SK-N-SH treated with all-trans-retinoic acid at 6 μM for 48 hours (cell line): Measurements from ENCODE around the gene PRR5L.

ENCODE experiments used
- ARNTL ChIP-seq: fragments of 450-650 bp; formaldehyde crosslinking; IDR thresholded peaks from 2 replicates; pipeline ENCODE4 v1.5.0; 2020; ENCODE audit warnings: low read depth, mild to moderate bottlenecking, moderate library complexity, borderline replicate concordance
- BACH2 ChIP-seq: fragments of 250-450 bp; sonication (Bioruptor Pico); IDR thresholded peaks from 2 replicates; pipeline ENCODE4 v1.9.0; 2021; ENCODE audit warnings: mild to moderate bottlenecking, borderline replicate concordance
- GLIS3 ChIP-seq: fragments of 250-450 bp; sonication (Bioruptor Pico); IDR thresholded peaks from 2 replicates; pipeline ENCODE4 v1.5.0; 2020; ENCODE audit warnings: mild to moderate bottlenecking, moderate library complexity
- OSR1 ChIP-seq: fragments of 250-450 bp; sonication (Bioruptor Pico); IDR thresholded peaks from 2 replicates; pipeline ENCODE4 v1.8.0; 2022; ENCODE audit warnings: moderate library complexity, mild to moderate bottlenecking, inconsistent platforms
- RARB ChIP-seq: fragments of 250-450 bp; sonication (Bioruptor Pico); IDR thresholded peaks from 2 replicates; pipeline ENCODE4 v1.8.0; 2021; ENCODE audit warnings: mild to moderate bottlenecking, moderate library complexity
- TCF4 ChIP-seq: fragments of 250-450 bp; sonication (Bioruptor Pico); IDR thresholded peaks from 2 replicates; pipeline ENCODE4 v1.8.0; 2021; ENCODE audit warnings: mild to moderate bottlenecking, moderate library complexity, borderline replicate concordance
- TOX ChIP-seq: fragments of 250-450 bp; sonication (Bioruptor Pico); IDR thresholded peaks from 2 replicates; pipeline ENCODE4 v1.8.0; 2021; ENCODE audit warnings: mild to moderate bottlenecking, moderate library complexity, borderline replicate concordance
- ZFP3 ChIP-seq: fragments of 250-450 bp; sonication (Bioruptor Pico); IDR thresholded peaks from 2 replicates; pipeline ENCODE4 v1.5.0; 2020; ENCODE audit warnings: mild to moderate bottlenecking, moderate library complexity
- ZFP30 ChIP-seq: fragments of 450-650 bp; formaldehyde crosslinking; IDR thresholded peaks from 2 replicates; pipeline ENCODE4 v1.5.0; 2022; ENCODE audit warnings: mild to moderate bottlenecking, moderate library complexity
- TF ChIP-seq, protein P1 (sequence below): fragments of 250-450 bp; sonication (Bioruptor Pico); IDR thresholded peaks from 2 replicates; pipeline ENCODE4 v1.8.0; 2020; ENCODE audit warnings: mild to moderate bottlenecking, moderate library complexity, borderline replicate concordance
- TF ChIP-seq, protein P2 (sequence below): fragments of 250-450 bp; sonication (Bioruptor Pico); IDR thresholded peaks from 2 replicates; pipeline ENCODE4 v1.5.1; 2021; ENCODE audit warnings: mild to moderate bottlenecking, moderate library complexity

DNA sequence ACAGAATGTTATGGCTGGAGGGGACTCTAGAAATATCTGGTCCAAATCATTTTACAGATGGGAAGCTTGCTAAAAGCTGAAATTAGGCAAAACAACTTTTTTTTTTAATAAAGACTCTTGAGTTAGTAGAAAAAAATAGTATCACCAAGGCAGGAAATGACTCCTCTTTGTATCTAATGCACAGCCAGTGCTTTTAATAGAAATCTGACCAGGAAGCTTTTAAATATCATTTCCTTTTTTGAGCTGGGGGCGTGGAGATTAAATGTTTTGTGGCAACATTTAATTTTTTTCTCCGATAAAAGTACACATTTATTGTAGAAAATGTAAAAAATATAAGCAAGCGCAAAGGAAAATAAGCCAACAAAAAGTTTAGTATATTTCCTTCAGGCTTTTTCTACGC, 191.5 kb downstream of the PRR5L start:
- TF ChIP-seq OSR1 (CRISPR knock-in tag), result no peak
- TF ChIP-seq, protein P1, sequence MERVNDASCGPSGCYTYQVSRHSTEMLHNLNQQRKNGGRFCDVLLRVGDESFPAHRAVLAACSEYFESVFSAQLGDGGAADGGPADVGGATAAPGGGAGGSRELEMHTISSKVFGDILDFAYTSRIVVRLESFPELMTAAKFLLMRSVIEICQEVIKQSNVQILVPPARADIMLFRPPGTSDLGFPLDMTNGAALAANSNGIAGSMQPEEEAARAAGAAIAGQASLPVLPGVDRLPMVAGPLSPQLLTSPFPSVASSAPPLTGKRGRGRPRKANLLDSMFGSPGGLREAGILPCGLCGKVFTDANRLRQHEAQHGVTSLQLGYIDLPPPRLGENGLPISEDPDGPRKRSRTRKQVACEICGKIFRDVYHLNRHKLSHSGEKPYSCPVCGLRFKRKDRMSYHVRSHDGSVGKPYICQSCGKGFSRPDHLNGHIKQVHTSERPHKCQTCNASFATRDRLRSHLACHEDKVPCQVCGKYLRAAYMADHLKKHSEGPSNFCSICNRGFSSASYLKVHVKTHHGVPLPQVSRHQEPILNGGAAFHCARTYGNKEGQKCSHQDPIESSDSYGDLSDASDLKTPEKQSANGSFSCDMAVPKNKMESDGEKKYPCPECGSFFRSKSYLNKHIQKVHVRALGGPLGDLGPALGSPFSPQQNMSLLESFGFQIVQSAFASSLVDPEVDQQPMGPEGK (CRISPR knock-in tag), result no peak
- TF ChIP-seq TCF4 (CRISPR knock-in tag), result no peak
- TF ChIP-seq, protein P2, sequence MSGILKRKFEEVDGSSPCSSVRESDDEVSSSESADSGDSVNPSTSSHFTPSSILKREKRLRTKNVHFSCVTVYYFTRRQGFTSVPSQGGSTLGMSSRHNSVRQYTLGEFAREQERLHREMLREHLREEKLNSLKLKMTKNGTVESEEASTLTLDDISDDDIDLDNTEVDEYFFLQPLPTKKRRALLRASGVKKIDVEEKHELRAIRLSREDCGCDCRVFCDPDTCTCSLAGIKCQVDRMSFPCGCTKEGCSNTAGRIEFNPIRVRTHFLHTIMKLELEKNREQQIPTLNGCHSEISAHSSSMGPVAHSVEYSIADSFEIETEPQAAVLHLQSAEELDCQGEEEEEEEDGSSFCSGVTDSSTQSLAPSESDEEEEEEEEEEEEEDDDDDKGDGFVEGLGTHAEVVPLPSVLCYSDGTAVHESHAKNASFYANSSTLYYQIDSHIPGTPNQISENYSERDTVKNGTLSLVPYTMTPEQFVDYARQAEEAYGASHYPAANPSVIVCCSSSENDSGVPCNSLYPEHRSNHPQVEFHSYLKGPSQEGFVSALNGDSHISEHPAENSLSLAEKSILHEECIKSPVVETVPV (CRISPR knock-in tag), result no peak
- no peak for TF ChIP-seq ZFP30
- no peak for TF ChIP-seq GLIS3 (CRISPR knock-in tag)
- no peak for TF ChIP-seq BACH2 (CRISPR knock-in tag)
- no peak for TF ChIP-seq TOX (CRISPR knock-in tag)
- TF ChIP-seq ZFP3 (CRISPR knock-in tag), result no peak
- no peak for TF ChIP-seq RARB (CRISPR knock-in tag)
- TF ChIP-seq ARNTL, result no peak
